Gastrocnemius medialis (tissue), 4 donors: ENCODE results near the gene AVL9.

Experiments used
- POLR2A ChIP-seq, 2 donors: fragments of 450-650 bp; IDR thresholded peaks; one replicate each; pipeline ENCODE4 v1.6.1; 2017; ENCODE audit warnings: antibody characterized with exemption in 2 of 2, mild to moderate bottlenecking in 2 of 2, moderate library complexity in 2 of 2
- TF ChIP-seq, protein P1 (sequence below), 5 experiments: fragments of 450-650 bp in 3 of 5; fragments of 200-600 bp in 2 of 5; sonication (generic) in 2 of 5; IDR thresholded peaks in 4 of 5; conservative IDR thresholded peaks in 1 of 5; 1 replicate in 4 of 5; 2 replicates in 1 of 5; pipeline ENCODE4 v1.5.1; 2016 to 2019; ENCODE audit warnings: antibody characterized with exemption in 5 of 5, mild to moderate bottlenecking in 3 of 5, moderate library complexity in 3 of 5

GRCh38 chr7:32560075-32560474 is 64.8 kb downstream of the AVL9 start:
- TF ChIP-seq, protein P1, sequence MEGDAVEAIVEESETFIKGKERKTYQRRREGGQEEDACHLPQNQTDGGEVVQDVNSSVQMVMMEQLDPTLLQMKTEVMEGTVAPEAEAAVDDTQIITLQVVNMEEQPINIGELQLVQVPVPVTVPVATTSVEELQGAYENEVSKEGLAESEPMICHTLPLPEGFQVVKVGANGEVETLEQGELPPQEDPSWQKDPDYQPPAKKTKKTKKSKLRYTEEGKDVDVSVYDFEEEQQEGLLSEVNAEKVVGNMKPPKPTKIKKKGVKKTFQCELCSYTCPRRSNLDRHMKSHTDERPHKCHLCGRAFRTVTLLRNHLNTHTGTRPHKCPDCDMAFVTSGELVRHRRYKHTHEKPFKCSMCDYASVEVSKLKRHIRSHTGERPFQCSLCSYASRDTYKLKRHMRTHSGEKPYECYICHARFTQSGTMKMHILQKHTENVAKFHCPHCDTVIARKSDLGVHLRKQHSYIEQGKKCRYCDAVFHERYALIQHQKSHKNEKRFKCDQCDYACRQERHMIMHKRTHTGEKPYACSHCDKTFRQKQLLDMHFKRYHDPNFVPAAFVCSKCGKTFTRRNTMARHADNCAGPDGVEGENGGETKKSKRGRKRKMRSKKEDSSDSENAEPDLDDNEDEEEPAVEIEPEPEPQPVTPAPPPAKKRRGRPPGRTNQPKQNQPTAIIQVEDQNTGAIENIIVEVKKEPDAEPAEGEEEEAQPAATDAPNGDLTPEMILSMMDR (IDR thresholded peaks at IDR 0.05 in 4 of 5, conservative IDR thresholded peaks at IDR 0.05 in 1 of 5) = no peak
- no peak for TF ChIP-seq POLR2A (IDR thresholded peaks at IDR 0.05)
